ENCODE data around the gene WIPF2. TPM values are rescaled to one million over a fixed set of nuclear protein-coding genes. Genes with fewer than 3 reads are reported as not detected.
"Not testable (repeated sequence)": the region's sequence is repeated elsewhere in the genome, so short reads cannot be mapped to it uniquely, and the experiment has no call there.

WIPF2 gene
- total RNA-seq, 1 donor from 2014 or later: 5.7 TPM

- Histone ChIP-seq H3K27ac (ENCODE audit: low read depth, low read length) (no peak overlapping the region), H3K4me1 (ENCODE audit: control insufficient read depth in 3 of 3, insufficient read depth in 3 of 3, low read length in 3 of 3) (peaks cover 11 to 21% (median 12%) of the 10 kb centered on the region in 3 donors), H3K9ac (ENCODE audit: low read depth in 1 of 3, low read length in 3 of 3) (no peak overlapping the region), H3K4me3 (ENCODE audit: low read length in 3 of 3) (no peak overlapping the region), H3K36me3 (ENCODE audit: control insufficient read depth in 3 of 3, insufficient read depth in 3 of 3, low read length in 3 of 3) (no peaks in the 10 kb centered on the region), H3K27me3 (ENCODE audit: control insufficient read depth in 3 of 3, insufficient read depth in 3 of 3, low read length in 3 of 3) (no peaks in the 10 kb centered on the region), H3K9me3 (ENCODE audit: control insufficient read depth in 3 of 3, low read length in 3 of 3) (no peaks in the 10 kb centered on the region)
Measured at GRCh38 chr17:40290629-40291280, 71.7 kb downstream of the WIPF2 start.

GRCh38 chr17:40291281-40291664 is 72.2 kb downstream of the WIPF2 start:
- no peak overlapping the region for H3K9ac ChIP-seq (ENCODE audit: low read depth in 1 of 3, low read length in 3 of 3)
- H3K27me3 ChIP-seq (ENCODE audit: control insufficient read depth in 3 of 3, insufficient read depth in 3 of 3, low read length in 3 of 3): no peaks in the 10 kb centered on the region
- no peaks in the 10 kb centered on the region for H3K36me3 ChIP-seq (ENCODE audit: control insufficient read depth in 3 of 3, insufficient read depth in 3 of 3, low read length in 3 of 3)
- H3K9me3 ChIP-seq (ENCODE audit: control insufficient read depth in 3 of 3, low read length in 3 of 3): no peaks in the 10 kb centered on the region
- peaks cover 14 to 21% (median 14%) of the 10 kb centered on the region in 3 donors for H3K4me1 ChIP-seq (ENCODE audit: control insufficient read depth in 3 of 3, insufficient read depth in 3 of 3, low read length in 3 of 3)
- H3K4me3 ChIP-seq (ENCODE audit: low read length in 3 of 3): no peak overlapping the region
- H3K27ac ChIP-seq (ENCODE audit: low read depth, low read length): no peak overlapping the region

GRCh38 chr17:40293363-40293762 is 74.3 kb downstream of the WIPF2 start:
- Histone ChIP-seq H3K4me3 (ENCODE audit: low read length in 3 of 3) (peak overlapping the region in 1 of 3 donors; percentile 23), H3K27me3 (ENCODE audit: control insufficient read depth in 3 of 3, insufficient read depth in 3 of 3, low read length in 3 of 3) (no peaks in the 10 kb centered on the region), H3K36me3 (ENCODE audit: control insufficient read depth in 3 of 3, insufficient read depth in 3 of 3, low read length in 3 of 3) (no peaks in the 10 kb centered on the region), H3K4me1 (ENCODE audit: control insufficient read depth in 3 of 3, insufficient read depth in 3 of 3, low read length in 3 of 3) (peaks cover 7 to 14% (median 14%) of the 10 kb centered on the region in 3 donors), H3K9ac (ENCODE audit: low read depth in 1 of 3, low read length in 3 of 3) (no peak overlapping the region), H3K27ac (ENCODE audit: low read depth, low read length) (peak overlapping the region; percentile 65), H3K9me3 (ENCODE audit: control insufficient read depth in 3 of 3, low read length in 3 of 3) (no peaks in the 10 kb centered on the region)

- Histone ChIP-seq H3K27ac (ENCODE audit: low read depth, low read length) (peak overlapping the region; percentile 58), H3K4me1 (ENCODE audit: control insufficient read depth in 3 of 3, insufficient read depth in 3 of 3, low read length in 3 of 3) (peaks cover 10 to 14% (median 11%) of the 10 kb centered on the region in 3 donors), H3K27me3 (ENCODE audit: control insufficient read depth in 3 of 3, insufficient read depth in 3 of 3, low read length in 3 of 3) (no peaks in the 10 kb centered on the region), H3K9me3 (ENCODE audit: control insufficient read depth in 3 of 3, low read length in 3 of 3) (no peaks in the 10 kb centered on the region), H3K9ac (ENCODE audit: low read depth in 1 of 3, low read length in 3 of 3) (no peak overlapping the region), H3K4me3 (ENCODE audit: low read length in 3 of 3) (no peak overlapping the region), H3K36me3 (ENCODE audit: control insufficient read depth in 3 of 3, insufficient read depth in 3 of 3, low read length in 3 of 3) (no peaks in the 10 kb centered on the region)
Measured at GRCh38 chr17:40295488-40296436, 76.7 kb downstream of the WIPF2 start.

DNA sequence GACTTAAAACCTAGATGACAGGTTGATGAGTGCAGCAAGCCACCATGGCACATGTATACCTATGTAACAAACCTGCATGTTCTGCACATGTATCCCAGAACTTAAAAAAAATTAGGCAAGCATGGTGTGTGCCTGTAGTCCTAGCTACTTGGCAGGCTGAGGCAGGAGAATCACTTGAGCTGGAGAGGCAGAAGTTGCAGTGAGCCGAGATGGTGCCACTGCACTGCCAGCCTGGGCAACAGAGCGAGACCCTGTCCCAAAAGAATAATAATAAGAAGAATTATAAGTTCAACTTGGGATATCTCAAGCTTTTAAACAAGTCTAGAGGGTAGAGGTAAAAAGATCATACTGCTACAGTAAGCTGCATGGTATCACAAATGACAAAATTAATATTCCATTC is 78.4 kb downstream of the WIPF2 start:
- Histone ChIP-seq H3K27me3 (ENCODE audit: control insufficient read depth in 3 of 3, insufficient read depth in 3 of 3, low read length in 3 of 3) (no peaks in the 10 kb centered on the region), H3K27ac (ENCODE audit: low read depth, low read length) (no peak overlapping the region), H3K9ac (ENCODE audit: low read depth in 1 of 3, low read length in 3 of 3) (no peak overlapping the region), H3K4me3 (ENCODE audit: low read length in 3 of 3) (no peak overlapping the region), H3K4me1 (ENCODE audit: control insufficient read depth in 3 of 3, insufficient read depth in 3 of 3, low read length in 3 of 3) (peaks cover 4 to 14% (median 11%) of the 10 kb centered on the region in 3 donors), H3K36me3 (ENCODE audit: control insufficient read depth in 3 of 3, insufficient read depth in 3 of 3, low read length in 3 of 3) (no peaks in the 10 kb centered on the region), H3K9me3 (ENCODE audit: control insufficient read depth in 3 of 3, low read length in 3 of 3) (no peaks in the 10 kb centered on the region)

DNA sequence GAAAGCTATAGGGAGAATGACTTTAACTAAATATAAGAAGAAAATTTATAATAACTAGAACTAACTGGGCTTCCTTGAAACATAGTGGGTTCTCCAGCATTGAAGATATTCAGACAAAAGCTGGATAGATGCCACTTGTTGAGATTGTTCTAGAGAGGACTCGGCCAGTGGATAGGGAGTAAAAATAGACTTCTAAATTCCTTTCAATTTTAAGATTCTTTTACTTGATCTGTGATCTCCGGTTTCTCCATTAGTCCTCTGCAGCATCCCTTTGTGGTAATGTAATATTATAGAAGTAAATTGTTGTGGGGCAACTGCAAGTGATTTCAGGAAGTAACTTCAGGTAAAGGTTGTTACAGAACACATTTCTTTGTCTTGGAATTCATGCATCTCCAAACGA is 79.6 kb downstream of the WIPF2 start:
- Histone ChIP-seq H3K27ac (ENCODE audit: low read depth, low read length) (no peak overlapping the region), H3K4me1 (ENCODE audit: control insufficient read depth in 3 of 3, insufficient read depth in 3 of 3, low read length in 3 of 3) (peaks cover 16 to 25% (median 20%) of the 10 kb centered on the region in 3 donors), H3K4me3 (ENCODE audit: low read length in 3 of 3) (no peak overlapping the region), H3K27me3 (ENCODE audit: control insufficient read depth in 3 of 3, insufficient read depth in 3 of 3, low read length in 3 of 3) (no peaks in the 10 kb centered on the region), H3K36me3 (ENCODE audit: control insufficient read depth in 3 of 3, insufficient read depth in 3 of 3, low read length in 3 of 3) (no peaks in the 10 kb centered on the region), H3K9ac (ENCODE audit: low read depth in 1 of 3, low read length in 3 of 3) (no peak overlapping the region), H3K9me3 (ENCODE audit: control insufficient read depth in 3 of 3, low read length in 3 of 3) (no peaks in the 10 kb centered on the region)

DNA sequence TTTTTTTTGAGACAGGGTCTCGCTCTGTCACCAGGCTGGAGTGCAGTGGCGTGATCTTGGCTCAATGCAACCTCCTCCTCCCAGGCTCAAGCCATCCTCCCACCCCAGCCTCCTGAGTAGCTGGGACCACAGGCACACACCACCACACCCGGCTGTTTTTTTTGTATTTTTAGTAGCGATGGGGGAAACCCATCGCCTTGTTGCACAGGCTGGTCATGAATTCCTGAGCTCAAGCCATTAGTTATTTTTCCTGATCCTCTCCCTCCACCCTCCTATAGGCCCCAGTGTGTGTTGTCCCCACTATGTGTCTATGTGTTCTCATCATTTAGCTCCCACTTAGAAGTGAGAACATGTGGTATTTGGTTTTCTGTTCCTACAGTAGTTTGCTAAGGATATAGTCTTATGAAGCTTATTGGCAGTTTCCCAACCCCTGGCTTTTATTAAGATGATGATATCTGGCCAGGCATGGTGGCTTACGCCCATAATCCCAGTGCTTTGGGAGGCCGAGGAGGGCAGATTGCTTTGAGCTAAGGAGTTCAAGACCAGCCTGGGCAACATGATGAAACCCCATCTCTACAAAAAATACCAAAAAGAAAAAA is 80.2 kb downstream of the WIPF2 start:
- H3K36me3 ChIP-seq (ENCODE audit: control insufficient read depth in 3 of 3, insufficient read depth in 3 of 3, low read length in 3 of 3); H3K27ac ChIP-seq (ENCODE audit: low read depth, low read length); H3K4me3 ChIP-seq (ENCODE audit: low read length in 3 of 3); H3K9ac ChIP-seq (ENCODE audit: low read depth in 1 of 3, low read length in 3 of 3); H3K27me3 ChIP-seq (ENCODE audit: control insufficient read depth in 3 of 3, insufficient read depth in 3 of 3, low read length in 3 of 3); H3K9me3 ChIP-seq (ENCODE audit: control insufficient read depth in 3 of 3, low read length in 3 of 3): not testable (repeated sequence)
- H3K4me1 ChIP-seq (ENCODE audit: control insufficient read depth in 3 of 3, insufficient read depth in 3 of 3, low read length in 3 of 3): peaks cover 21 to 30% (median 26%) of the 10 kb centered on the region in 3 donors

DNA sequence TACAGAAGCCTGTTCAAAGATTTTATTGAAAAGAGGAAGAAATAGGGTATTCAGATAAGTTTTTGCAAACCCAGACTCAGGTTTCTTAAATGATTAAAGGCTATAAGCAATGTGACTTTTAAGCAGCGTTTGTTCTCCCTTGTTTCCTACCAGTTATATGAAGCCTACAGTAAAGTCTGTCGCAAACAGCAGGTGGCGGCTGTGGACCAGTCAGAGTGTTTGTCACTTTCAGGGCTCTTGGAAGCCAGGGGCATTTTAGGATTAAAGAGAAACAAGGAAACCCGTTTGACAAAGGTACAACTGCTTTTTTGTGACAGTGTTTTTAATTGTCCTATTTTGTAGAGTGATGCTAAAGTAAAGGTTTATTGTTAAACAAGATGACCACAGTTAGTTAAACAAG is 82.2 kb downstream of the WIPF2 start:
- Histone ChIP-seq H3K36me3 (ENCODE audit: control insufficient read depth in 3 of 3, insufficient read depth in 3 of 3, low read length in 3 of 3) (no peaks in the 10 kb centered on the region), H3K4me1 (ENCODE audit: control insufficient read depth in 3 of 3, insufficient read depth in 3 of 3, low read length in 3 of 3) (peaks cover 28 to 33% (median 29%) of the 10 kb centered on the region in 3 donors), H3K9me3 (ENCODE audit: control insufficient read depth in 3 of 3, low read length in 3 of 3) (no peaks in the 10 kb centered on the region), H3K9ac (ENCODE audit: low read depth in 1 of 3, low read length in 3 of 3) (no peak overlapping the region), H3K27me3 (ENCODE audit: control insufficient read depth in 3 of 3, insufficient read depth in 3 of 3, low read length in 3 of 3) (no peaks in the 10 kb centered on the region), H3K4me3 (ENCODE audit: low read length in 3 of 3) (no peak overlapping the region), H3K27ac (ENCODE audit: low read depth, low read length) (no peak overlapping the region)

DNA sequence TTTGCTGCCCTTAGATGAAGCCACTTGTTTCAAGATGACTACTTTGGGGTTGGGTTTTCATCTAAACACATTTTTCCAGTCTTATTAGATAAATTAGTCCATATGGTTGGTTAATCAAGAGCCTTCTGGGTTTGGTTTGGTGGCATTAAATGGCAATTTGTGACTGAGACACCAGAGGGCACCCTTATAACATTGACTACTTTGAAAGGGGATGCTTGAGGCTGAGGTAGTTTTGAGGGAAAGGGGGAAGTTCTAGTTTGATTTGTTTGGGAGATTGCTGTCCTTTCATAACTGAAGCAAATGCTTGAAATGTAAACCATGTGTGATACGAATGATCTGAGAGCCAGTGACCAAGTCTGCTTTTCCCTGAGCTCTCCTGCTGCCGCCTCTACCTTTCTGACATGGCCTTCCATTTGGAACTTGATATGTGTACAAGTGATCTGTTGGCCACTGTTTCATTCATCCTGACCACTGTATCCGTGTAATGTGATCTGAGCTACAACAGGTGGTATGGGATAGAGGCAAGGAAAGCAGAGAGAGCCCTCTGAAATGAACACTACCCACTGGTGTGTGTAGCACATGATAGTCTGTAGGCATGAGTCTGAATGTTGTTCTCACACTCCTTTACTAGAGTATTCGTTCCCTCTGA is 84.0 kb downstream of the WIPF2 start:
- peaks cover 42 to 44% (median 44%) of the 10 kb centered on the region in 3 donors for H3K4me1 ChIP-seq (ENCODE audit: control insufficient read depth in 3 of 3, insufficient read depth in 3 of 3, low read length in 3 of 3)
- peak overlapping the region in 2 of 3 donors; percentile 26 to 51 for H3K9ac ChIP-seq (ENCODE audit: low read depth in 1 of 3, low read length in 3 of 3)
- peak overlapping the region; percentile 72 for H3K27ac ChIP-seq (ENCODE audit: low read depth, low read length)

More for the DNA sequence above, 84.0 kb downstream of the WIPF2 start:
- H3K4me3 ChIP-seq (ENCODE audit: low read length in 3 of 3): peak overlapping the region in 1 of 3 donors; percentile 0
- H3K9me3 ChIP-seq (ENCODE audit: control insufficient read depth in 3 of 3, low read length in 3 of 3): no peaks in the 10 kb centered on the region
- no peaks in the 10 kb centered on the region for H3K27me3 ChIP-seq (ENCODE audit: control insufficient read depth in 3 of 3, insufficient read depth in 3 of 3, low read length in 3 of 3)
- no peaks in the 10 kb centered on the region for H3K36me3 ChIP-seq (ENCODE audit: control insufficient read depth in 3 of 3, insufficient read depth in 3 of 3, low read length in 3 of 3)

Measured in skeletal muscle tissue (tissue), 4 donors.